Measurements from ENCODE around the gene TMEM176A. TPM values are rescaled to one million over a fixed set of nuclear protein-coding genes. Genes with fewer than 3 reads are reported as not detected.

TMEM176A gene
- polyA plus RNA-seq, 1 donor from 2014 or later: not detected

DNA sequence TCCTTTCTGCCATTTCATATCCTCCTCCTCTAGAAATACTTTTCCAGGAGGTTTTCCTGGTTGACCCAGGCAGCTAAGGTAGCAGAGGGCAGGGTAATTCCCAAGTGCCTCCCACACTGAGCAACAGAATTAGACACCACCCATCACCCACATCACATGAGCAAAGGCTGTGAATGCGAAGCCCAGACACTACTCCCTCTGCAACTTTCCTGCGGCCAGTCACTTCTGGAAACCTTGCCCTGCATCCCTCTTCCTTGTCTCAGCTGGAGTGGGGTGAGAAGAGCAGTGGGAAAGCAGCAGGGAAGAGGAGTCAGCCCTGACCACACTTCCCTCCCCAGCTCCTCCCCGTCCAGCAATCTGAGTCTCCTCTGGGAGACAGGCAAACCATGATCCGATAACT is 15.6 kb upstream of the TMEM176A start:
- no peak overlapping the region for H3K9ac ChIP-seq (ENCODE audit: low read length)
- no peaks in the 10 kb centered on the region for H3F3A ChIP-seq (ENCODE audit: insufficient read depth, low read length, poor library complexity, severe bottlenecking)
- no peaks in the 10 kb centered on the region for H4K20me1 ChIP-seq (ENCODE audit: insufficient read depth)
- no peak overlapping the region for H3K27ac ChIP-seq (ENCODE audit: low read length)
- H3K9me2 ChIP-seq (ENCODE audit: insufficient read depth, low read length): no peaks in the 10 kb centered on the region
- no peak overlapping the region for H2AFZ ChIP-seq (ENCODE audit: low read depth, low read length)
- H3K79me2 ChIP-seq (replicated peaks; ENCODE audit: insufficient read depth, low read length): no peaks in the 10 kb centered on the region
- no peak overlapping the region for H3K4me3 ChIP-seq (ENCODE audit: low read length)
- H3K36me3 ChIP-seq (ENCODE audit: insufficient read depth, low read length): no peaks in the 10 kb centered on the region
- no peaks in the 10 kb centered on the region for H3K27me3 ChIP-seq (ENCODE audit: insufficient read depth, low read depth, low read length)
- H3K9me3 ChIP-seq (ENCODE audit: low read length): no peaks in the 10 kb centered on the region
- no peak overlapping the region for H3K4me2 ChIP-seq (ENCODE audit: low read length)
- TF ChIP-seq TAF1 (IDR thresholded peaks at IDR 0.05; ENCODE audit: low read depth) (no peak), RAD21 (conservative IDR thresholded peaks at IDR 0.05) (no peak)
- TF ChIP-seq, protein P1, sequence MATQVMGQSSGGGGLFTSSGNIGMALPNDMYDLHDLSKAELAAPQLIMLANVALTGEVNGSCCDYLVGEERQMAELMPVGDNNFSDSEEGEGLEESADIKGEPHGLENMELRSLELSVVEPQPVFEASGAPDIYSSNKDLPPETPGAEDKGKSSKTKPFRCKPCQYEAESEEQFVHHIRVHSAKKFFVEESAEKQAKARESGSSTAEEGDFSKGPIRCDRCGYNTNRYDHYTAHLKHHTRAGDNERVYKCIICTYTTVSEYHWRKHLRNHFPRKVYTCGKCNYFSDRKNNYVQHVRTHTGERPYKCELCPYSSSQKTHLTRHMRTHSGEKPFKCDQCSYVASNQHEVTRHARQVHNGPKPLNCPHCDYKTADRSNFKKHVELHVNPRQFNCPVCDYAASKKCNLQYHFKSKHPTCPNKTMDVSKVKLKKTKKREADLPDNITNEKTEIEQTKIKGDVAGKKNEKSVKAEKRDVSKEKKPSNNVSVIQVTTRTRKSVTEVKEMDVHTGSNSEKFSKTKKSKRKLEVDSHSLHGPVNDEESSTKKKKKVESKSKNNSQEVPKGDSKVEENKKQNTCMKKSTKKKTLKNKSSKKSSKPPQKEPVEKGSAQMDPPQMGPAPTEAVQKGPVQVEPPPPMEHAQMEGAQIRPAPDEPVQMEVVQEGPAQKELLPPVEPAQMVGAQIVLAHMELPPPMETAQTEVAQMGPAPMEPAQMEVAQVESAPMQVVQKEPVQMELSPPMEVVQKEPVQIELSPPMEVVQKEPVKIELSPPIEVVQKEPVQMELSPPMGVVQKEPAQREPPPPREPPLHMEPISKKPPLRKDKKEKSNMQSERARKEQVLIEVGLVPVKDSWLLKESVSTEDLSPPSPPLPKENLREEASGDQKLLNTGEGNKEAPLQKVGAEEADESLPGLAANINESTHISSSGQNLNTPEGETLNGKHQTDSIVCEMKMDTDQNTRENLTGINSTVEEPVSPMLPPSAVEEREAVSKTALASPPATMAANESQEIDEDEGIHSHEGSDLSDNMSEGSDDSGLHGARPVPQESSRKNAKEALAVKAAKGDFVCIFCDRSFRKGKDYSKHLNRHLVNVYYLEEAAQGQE (IDR thresholded peaks at IDR 0.05; ENCODE audit: borderline replicate concordance): no peak

GRCh38 chr7:150787321-150788281 is 13.0 kb upstream of the TMEM176A start:
- TF ChIP-seq RAD21 (conservative IDR thresholded peaks at IDR 0.05) (no peak), CTCF (IDR thresholded peaks at IDR 0.05; ENCODE audit: poor library complexity, severe bottlenecking) (no peak)
- Histone ChIP-seq H3F3A (ENCODE audit: insufficient read depth, low read length, poor library complexity, severe bottlenecking) (no peaks in the 10 kb centered on the region), H2AFZ (ENCODE audit: low read depth, low read length) (no peak overlapping the region), H3K79me2 (replicated peaks; ENCODE audit: insufficient read depth, low read length) (no peaks in the 10 kb centered on the region), H3K36me3 (ENCODE audit: insufficient read depth, low read length) (no peaks in the 10 kb centered on the region), H3K27me3 (ENCODE audit: insufficient read depth, low read depth, low read length) (no peaks in the 10 kb centered on the region), H4K20me1 (ENCODE audit: insufficient read depth) (no peaks in the 10 kb centered on the region), H3K9me3 (ENCODE audit: low read length) (no peaks in the 10 kb centered on the region), H3K4me3 (ENCODE audit: low read length) (no peak overlapping the region), H3K9ac (ENCODE audit: low read length) (no peak overlapping the region), H3K9me2 (ENCODE audit: insufficient read depth, low read length) (no peaks in the 10 kb centered on the region), H3K4me2 (ENCODE audit: low read length) (no peak overlapping the region), H3K27ac (ENCODE audit: low read length) (no peak overlapping the region)

DNA sequence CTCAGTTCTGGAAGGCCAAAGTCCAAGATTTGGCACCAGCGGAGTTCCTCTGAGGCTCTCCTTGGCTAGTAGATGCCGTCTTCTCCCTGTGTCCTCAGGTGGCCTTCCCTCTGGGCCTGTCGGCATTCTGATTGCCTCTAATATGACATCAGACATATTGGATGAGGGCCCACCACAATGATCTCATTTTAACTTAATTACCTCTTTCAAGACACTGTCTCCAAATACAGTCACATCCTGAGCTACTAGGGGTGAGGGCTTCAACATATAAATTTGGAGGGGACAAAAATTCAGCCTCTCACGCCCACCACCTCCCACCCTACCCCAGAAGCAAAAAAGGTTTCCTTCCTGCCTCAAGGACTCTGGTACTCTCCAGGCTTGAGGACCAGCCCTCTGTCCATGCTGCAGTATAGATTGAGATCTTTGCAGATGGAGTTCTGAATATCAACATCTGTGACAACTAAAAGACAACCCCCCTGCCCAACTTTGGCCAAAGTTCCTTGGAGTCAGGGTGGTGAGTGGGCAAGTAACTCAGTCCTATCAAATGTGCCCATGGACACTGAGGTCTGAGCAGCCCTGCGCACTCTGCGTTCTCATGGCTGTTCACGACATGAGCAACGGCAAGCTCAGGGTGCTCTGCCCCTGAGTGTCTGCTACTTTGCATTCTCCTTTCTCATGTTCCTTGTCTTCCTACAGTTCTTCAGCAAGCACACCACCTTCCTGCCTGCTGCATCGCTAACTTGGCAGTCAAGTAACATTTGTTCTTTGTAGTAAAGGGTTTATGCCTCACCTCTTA is 11.9 kb upstream of the TMEM176A start:
- Histone ChIP-seq H3K9me2 (ENCODE audit: insufficient read depth, low read length) (no peaks in the 10 kb centered on the region), H4K20me1 (ENCODE audit: insufficient read depth) (no peaks in the 10 kb centered on the region), H3K4me2 (ENCODE audit: low read length) (no peak overlapping the region), H3K27ac (ENCODE audit: low read length) (no peak overlapping the region), H3K9ac (ENCODE audit: low read length) (no peak overlapping the region), H3K36me3 (ENCODE audit: insufficient read depth, low read length) (no peaks in the 10 kb centered on the region), H3K79me2 (replicated peaks; ENCODE audit: insufficient read depth, low read length) (no peaks in the 10 kb centered on the region), H3K4me3 (ENCODE audit: low read length) (no peak overlapping the region), H3K27me3 (ENCODE audit: insufficient read depth, low read depth, low read length) (no peaks in the 10 kb centered on the region), H2AFZ (ENCODE audit: low read depth, low read length) (no peak overlapping the region), H3F3A (ENCODE audit: insufficient read depth, low read length, poor library complexity, severe bottlenecking) (no peaks in the 10 kb centered on the region), H3K9me3 (ENCODE audit: low read length) (no peaks in the 10 kb centered on the region)
- TF ChIP-seq CTCF (IDR thresholded peaks at IDR 0.05; ENCODE audit: poor library complexity, severe bottlenecking): no peak
- TF ChIP-seq TAF1 (IDR thresholded peaks at IDR 0.05; ENCODE audit: low read depth): no peak
- TF ChIP-seq EP300 (conservative IDR thresholded peaks at IDR 0.05; ENCODE audit: poor library complexity, severe bottlenecking): no peak
- no peak for TF ChIP-seq RAD21 (conservative IDR thresholded peaks at IDR 0.05)
- TF ChIP-seq SMC3 (conservative IDR thresholded peaks at IDR 0.05; ENCODE audit: poor library complexity): no peak
- no peak for TF ChIP-seq POLR2AphosphoS5 (IDR thresholded peaks at IDR 0.05)
- TF ChIP-seq EZH2 (IDR thresholded peaks at IDR 0.05; ENCODE audit: borderline replicate concordance, insufficient read depth, low read length, poor library complexity, severe bottlenecking): no peak
